H1 (cell line): ENCODE results near the gene RAB36.

Source experiments
- CBX8 ChIP-seq: fragments of 300-800, 300-1000 bp; sonication (generic); IDR thresholded peaks from 2 replicates; pipeline ENCODE4 v1.7.1; 2016; ENCODE audit warnings: low read depth, low read length, borderline replicate concordance
- EZH2 ChIP-seq: fragments of 200-600 bp; sonication (generic); IDR thresholded peaks from 2 replicates; pipeline ENCODE4 v1.7.1; 2012; ENCODE audit warnings: low read depth, mild to moderate bottlenecking, moderate library complexity, low read length, inconsistent platforms; ENCODE audit not compliant: severe bottlenecking
- GTF2F1 ChIP-seq: IDR thresholded peaks from 2 replicates; pipeline ENCODE4 v1.6.1; 2012; ENCODE audit warnings: low read depth, low read length, improper control_type of control experiment, borderline replicate concordance
- JUN ChIP-seq: IDR thresholded peaks from 2 replicates; pipeline ENCODE4 v1.6.1; 2011; ENCODE audit warnings: low read depth, mild to moderate bottlenecking, improper control_type of control experiment, low read length
- JUND ChIP-seq: IDR thresholded peaks from 2 replicates; pipeline ENCODE4 v1.6.1; 2011; ENCODE audit warnings: mild to moderate bottlenecking, improper control_type of control experiment, low read length
- POLR2A ChIP-seq, 2 experiments: IDR thresholded peaks; 1 replicate in 1 of 2; 2 replicates in 1 of 2; pipeline ENCODE4 v1.6.1; 2011; ENCODE audit warnings: low read depth in 2 of 2, low read length in 2 of 2, mild to moderate bottlenecking in 2 of 2; ENCODE audit errors: control extremely low read depth in 1 of 2
- POLR2AphosphoS5 ChIP-seq: IDR thresholded peaks from 2 replicates; pipeline ENCODE4 v1.6.1; 2011; ENCODE audit warnings: low read depth, low read length
- POU5F1 ChIP-seq: IDR thresholded peaks from 2 replicates; pipeline ENCODE4 v1.6.1; 2011; ENCODE audit warnings: low read depth, mild to moderate bottlenecking, low read length, moderate library complexity
- RAD21 ChIP-seq, 2 experiments: IDR thresholded peaks in 1 of 2; conservative IDR thresholded peaks in 1 of 2; 2 replicates each; pipeline ENCODE4 v1.6.1; 2011; ENCODE audit warnings: low read depth in 2 of 2, low read length in 2 of 2, improper control_type of control experiment in 1 of 2, inconsistent platforms in 1 of 2, mild to moderate bottlenecking in 1 of 2, moderate library complexity in 1 of 2
- RFX5 ChIP-seq: IDR thresholded peaks from 2 replicates; pipeline ENCODE4 v1.6.1; 2011; ENCODE audit warnings: low read depth, low read length, improper control_type of control experiment, borderline replicate concordance
- RNF2 ChIP-seq: fragments of 200-900, 300-1000 bp; sonication (generic); IDR thresholded peaks from 2 replicates; pipeline ENCODE4 v1.7.1; 2016; ENCODE audit warnings: borderline replicate concordance, low read depth, mild to moderate bottlenecking, antibody characterized with exemption, low read length; ENCODE audit not compliant: poor library complexity, severe bottlenecking; ENCODE audit errors: missing control alignments
- SP2 ChIP-seq: IDR thresholded peaks from 2 replicates; pipeline ENCODE4 v1.6.1; 2012; ENCODE audit warnings: mild to moderate bottlenecking, low read length, inconsistent platforms
- TF ChIP-seq, protein P1 (sequence below), 3 experiments: IDR thresholded peaks; 1 replicate in 2 of 3; 2 replicates in 1 of 3; pipeline versions ENCODE4 v1.5.1 to v1.6.1; 2011; ENCODE audit warnings: low read length in 3 of 3, mild to moderate bottlenecking in 3 of 3, inconsistent platforms in 2 of 3, low read depth in 1 of 3, moderate library complexity in 1 of 3; ENCODE audit not compliant: insufficient read depth in 1 of 3; ENCODE audit errors: control extremely low read depth in 1 of 3

GRCh38 chr22:23190526-23190925, 45.2 kb downstream of the RAB36 start:
- TF ChIP-seq POLR2AphosphoS5 (no peak), GTF2F1 (no peak), EZH2 (no peak), JUND (no peak), CBX8 (no peak), POU5F1 (no peak), SP2 (no peak), RNF2 (no peak), POLR2A (IDR thresholded peaks at IDR 0.05; ENCODE audit: control extremely low read depth in 1 of 2, low read depth in 2 of 2, low read length in 2 of 2) (no peak), RAD21 (IDR thresholded peaks at IDR 0.05 in 1 of 2, conservative IDR thresholded peaks at IDR 0.05 in 1 of 2; ENCODE audit: low read depth in 2 of 2, low read length in 2 of 2) (no peak), JUN (no peak), RFX5 (no peak)
- TF ChIP-seq, protein P1, sequence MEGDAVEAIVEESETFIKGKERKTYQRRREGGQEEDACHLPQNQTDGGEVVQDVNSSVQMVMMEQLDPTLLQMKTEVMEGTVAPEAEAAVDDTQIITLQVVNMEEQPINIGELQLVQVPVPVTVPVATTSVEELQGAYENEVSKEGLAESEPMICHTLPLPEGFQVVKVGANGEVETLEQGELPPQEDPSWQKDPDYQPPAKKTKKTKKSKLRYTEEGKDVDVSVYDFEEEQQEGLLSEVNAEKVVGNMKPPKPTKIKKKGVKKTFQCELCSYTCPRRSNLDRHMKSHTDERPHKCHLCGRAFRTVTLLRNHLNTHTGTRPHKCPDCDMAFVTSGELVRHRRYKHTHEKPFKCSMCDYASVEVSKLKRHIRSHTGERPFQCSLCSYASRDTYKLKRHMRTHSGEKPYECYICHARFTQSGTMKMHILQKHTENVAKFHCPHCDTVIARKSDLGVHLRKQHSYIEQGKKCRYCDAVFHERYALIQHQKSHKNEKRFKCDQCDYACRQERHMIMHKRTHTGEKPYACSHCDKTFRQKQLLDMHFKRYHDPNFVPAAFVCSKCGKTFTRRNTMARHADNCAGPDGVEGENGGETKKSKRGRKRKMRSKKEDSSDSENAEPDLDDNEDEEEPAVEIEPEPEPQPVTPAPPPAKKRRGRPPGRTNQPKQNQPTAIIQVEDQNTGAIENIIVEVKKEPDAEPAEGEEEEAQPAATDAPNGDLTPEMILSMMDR (IDR thresholded peaks at IDR 0.05; ENCODE audit: control extremely low read depth in 1 of 3, insufficient read depth in 1 of 3, low read depth in 1 of 3, low read length in 3 of 3): no peak
